ENCODE data around the gene TTC28. TPM values are rescaled to one million over a fixed set of nuclear protein-coding genes. Genes with fewer than 3 reads are reported as not detected.

TTC28 gene
- total RNA-seq, 4 donors from 2014 or later, result 35.6 to 42.6 (median 36.9) TPM

GRCh38 chr22:28716686-28717085 lies 37.0 kb upstream of the TTC28 start:
- Histone ChIP-seq H3K4me3 (no peak overlapping the region), H3K27me3 (no peaks in the 10 kb centered on the region), H3K9me3 (no peaks in the 10 kb centered on the region), H3K27ac (replicated peaks in 1 of 4) (no peak overlapping the region), H3K36me3 (peaks cover 0 to 5% (median 0%) of the 10 kb centered on the region in 4 donors), H3K4me1 (peaks cover 0 to 1% (median 0%) of the 10 kb centered on the region in 4 donors)
- 88% methylated on average over 3 of the region's 3 CpGs for WGBS
- intact Hi-C loops (cut with DNase I), result no loop called here
- TF ChIP-seq POLR2A (IDR thresholded peaks at IDR 0.05; ENCODE audit: low read depth) (no peak), POLR2AphosphoS5 (IDR thresholded peaks at IDR 0.05) (no peak), CTCF (IDR thresholded peaks at IDR 0.05) (no peak), EP300 (IDR thresholded peaks at IDR 0.05) (no peak)
- no peak for DNase-seq (ENCODE audit: extremely low spot score)

DNA sequence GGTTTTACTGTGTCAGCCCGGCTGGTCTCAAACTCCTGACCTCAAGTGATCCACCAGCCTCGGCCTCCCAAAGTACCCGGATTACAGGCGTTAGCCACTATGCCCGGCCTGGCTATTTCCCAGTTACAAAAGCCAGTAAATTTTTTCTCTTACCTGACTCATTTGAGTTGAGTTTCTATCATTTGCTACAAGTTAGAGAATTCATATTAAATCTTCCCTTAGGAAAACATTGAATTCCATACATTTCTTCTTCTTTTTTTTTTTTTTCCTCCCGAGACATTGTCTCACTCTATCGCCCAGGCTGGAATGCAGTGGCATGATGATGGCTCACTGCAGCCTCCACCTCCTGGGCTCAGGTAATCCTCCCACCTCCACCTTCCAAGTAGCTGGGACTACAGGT lies 36.0 kb upstream of the TTC28 start:
- no peak for TF ChIP-seq EP300 (IDR thresholded peaks at IDR 0.05)
- no peak for TF ChIP-seq POLR2A (IDR thresholded peaks at IDR 0.05; ENCODE audit: low read depth)
- no peak for TF ChIP-seq CTCF (IDR thresholded peaks at IDR 0.05)
- no peak for TF ChIP-seq POLR2AphosphoS5 (IDR thresholded peaks at IDR 0.05)
- H3K9me3 ChIP-seq, result no peaks in the 10 kb centered on the region
- no peaks in the 10 kb centered on the region for H3K27me3 ChIP-seq
- H3K27ac ChIP-seq (replicated peaks in 1 of 4), result no peak overlapping the region
- no peak for DNase-seq (ENCODE audit: extremely low spot score)
- H3K4me3 ChIP-seq, result no peak overlapping the region
- peaks cover 0 to 2% (median 0%) of the 10 kb centered on the region in 4 donors for H3K36me3 ChIP-seq
- WGBS, result 93% methylated on average over 7 of the region's 7 CpGs
- intact Hi-C loops (cut with DNase I), result no loop called here
- peaks cover 0 to 12% (median 0%) of the 10 kb centered on the region in 4 donors for H3K4me1 ChIP-seq

DNA sequence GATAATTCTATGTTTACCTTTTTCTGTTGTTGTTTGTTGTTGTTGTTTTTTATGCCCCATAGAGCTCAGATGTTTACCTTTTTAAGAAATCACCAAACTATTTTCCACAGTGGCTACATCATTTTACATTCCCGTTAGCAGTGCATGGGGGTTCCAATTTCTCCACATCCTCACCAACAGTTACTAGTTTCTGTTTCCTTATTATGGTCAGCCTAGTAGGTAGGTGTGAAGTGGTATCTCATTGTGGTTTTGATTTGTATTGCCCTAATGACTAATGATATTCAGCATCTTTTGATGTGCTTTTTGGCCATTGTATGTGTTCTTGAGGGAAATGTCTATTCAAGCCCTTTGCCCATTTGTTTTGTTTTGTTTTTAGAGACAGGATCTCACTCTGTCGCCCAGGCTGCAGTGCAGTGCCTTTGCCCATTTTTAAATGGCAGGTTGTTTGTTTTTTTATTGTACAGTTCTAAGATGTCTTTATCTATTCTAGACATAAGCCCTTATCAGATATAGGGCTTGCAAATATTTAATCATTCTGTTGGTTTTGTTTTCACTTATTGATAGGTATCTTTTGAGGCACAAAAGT lies 34.5 kb upstream of the TTC28 start:
- no peak for TF ChIP-seq CTCF (IDR thresholded peaks at IDR 0.05)
- no peak for TF ChIP-seq POLR2A (IDR thresholded peaks at IDR 0.05; ENCODE audit: low read depth)
- TF ChIP-seq POLR2AphosphoS5 (IDR thresholded peaks at IDR 0.05), result no peak
- TF ChIP-seq EP300 (IDR thresholded peaks at IDR 0.05), result no peak
- no peaks in the 10 kb centered on the region for H3K27me3 ChIP-seq
- H3K27ac ChIP-seq (replicated peaks in 1 of 4), result no peak overlapping the region
- no peak overlapping the region for H3K4me3 ChIP-seq
- H3K36me3 ChIP-seq, result peaks cover 0 to 3% (median 0%) of the 10 kb centered on the region in 4 donors
- intact Hi-C loops (cut with DNase I), result no loop called here
- no peaks in the 10 kb centered on the region for H3K9me3 ChIP-seq
- H3K4me1 ChIP-seq, result peaks cover 0 to 19% (median 3%) of the 10 kb centered on the region in 4 donors
- no peak for DNase-seq (ENCODE audit: extremely low spot score)
- WGBS, result 87% methylated on average over 2 of the region's 2 CpGs

GRCh38 chr22:28711820-28712777 lies 32.5 kb upstream of the TTC28 start:
- 60% methylated on average over 6 of the region's 6 CpGs for WGBS
- intact Hi-C loops (cut with DNase I), result no loop called here
- no peak for DNase-seq (ENCODE audit: extremely low spot score)
- peak overlapping the region in 2 of 4 donors; percentile 5 to 27 for H3K4me3 ChIP-seq
- TF ChIP-seq CTCF (IDR thresholded peaks at IDR 0.05) (no peak), EP300 (IDR thresholded peaks at IDR 0.05) (no peak), POLR2A (IDR thresholded peaks at IDR 0.05; ENCODE audit: low read depth) (no peak), POLR2AphosphoS5 (IDR thresholded peaks at IDR 0.05) (peak; percentile 5 to 56)
- H3K4me1 ChIP-seq, result peaks cover 0 to 19% (median 3%) of the 10 kb centered on the region in 4 donors
- no peaks in the 10 kb centered on the region for H3K9me3 ChIP-seq
- no peaks in the 10 kb centered on the region for H3K27me3 ChIP-seq
- H3K27ac ChIP-seq (replicated peaks in 1 of 4), result peak overlapping the region; percentile 32 to 69 (median 40)
- H3K36me3 ChIP-seq, result peaks cover 0 to 3% (median 0%) of the 10 kb centered on the region in 4 donors

Data from esophagus muscularis mucosa (tissue), 4 donors.